ENCODE data around the gene HMOX1. TPM values are rescaled to one million over a fixed set of nuclear protein-coding genes. Genes with fewer than 3 reads are reported as not detected.
"Not testable (repeated sequence)": the region's sequence is repeated elsewhere in the genome, so short reads cannot be mapped to it uniquely, and the experiment has no call there.

HMOX1 gene
- total RNA-seq, 2 experiments from 2014 or later: 5.2 to 7.3 TPM

DNA sequence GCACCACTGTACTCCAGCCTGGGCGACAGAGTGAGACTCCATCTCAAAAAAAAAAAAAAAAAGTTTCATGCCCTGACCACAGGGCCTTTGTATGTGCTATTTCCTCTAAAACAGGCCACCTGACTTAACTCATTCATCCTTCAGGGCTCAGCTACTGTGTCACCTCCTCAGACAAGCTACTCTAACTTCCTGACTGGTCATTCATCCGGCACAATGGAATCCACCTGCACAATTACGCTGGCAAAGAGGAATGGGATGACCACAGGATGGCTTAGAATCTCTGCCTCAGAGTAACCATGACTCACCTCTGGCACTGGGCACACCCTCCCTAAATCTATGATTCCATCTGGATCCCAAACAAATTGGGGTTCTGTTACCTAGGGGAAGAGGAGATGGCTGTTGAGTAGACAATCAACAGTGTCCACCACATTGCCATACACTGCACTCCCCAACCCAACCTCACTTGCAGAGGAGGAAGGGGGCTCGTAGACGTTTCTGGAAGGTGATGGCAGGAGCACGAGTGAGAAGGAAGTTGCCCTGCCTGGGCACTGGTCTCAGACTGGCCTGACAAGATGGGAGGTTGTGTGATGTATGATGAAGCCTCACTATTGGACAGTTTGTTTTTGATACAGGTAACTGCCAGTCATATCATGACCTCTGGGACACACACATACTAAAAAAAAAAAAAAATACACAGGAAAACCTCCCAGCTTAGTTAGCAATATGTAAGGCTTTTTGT lies 22.8 kb upstream of the HMOX1 start:
- H3K4me3 Mint-ChIP-seq: no peak overlapping the region
- H3K36me3 Mint-ChIP-seq: no peaks in the 10 kb centered on the region
- DNase-seq (no peak), ATAC-seq (ENCODE audit: low read depth) (no peak)
- H3K4me1 Mint-ChIP-seq: peaks cover 4% of the 10 kb centered on the region
- peaks cover 11% of the 10 kb centered on the region for H3K27me3 Mint-ChIP-seq
- H3K27ac Mint-ChIP-seq: no peak overlapping the region
- POLR2A ChIA-PET: no interaction called here
- no peaks in the 10 kb centered on the region for H3K9me3 Mint-ChIP-seq

DNA sequence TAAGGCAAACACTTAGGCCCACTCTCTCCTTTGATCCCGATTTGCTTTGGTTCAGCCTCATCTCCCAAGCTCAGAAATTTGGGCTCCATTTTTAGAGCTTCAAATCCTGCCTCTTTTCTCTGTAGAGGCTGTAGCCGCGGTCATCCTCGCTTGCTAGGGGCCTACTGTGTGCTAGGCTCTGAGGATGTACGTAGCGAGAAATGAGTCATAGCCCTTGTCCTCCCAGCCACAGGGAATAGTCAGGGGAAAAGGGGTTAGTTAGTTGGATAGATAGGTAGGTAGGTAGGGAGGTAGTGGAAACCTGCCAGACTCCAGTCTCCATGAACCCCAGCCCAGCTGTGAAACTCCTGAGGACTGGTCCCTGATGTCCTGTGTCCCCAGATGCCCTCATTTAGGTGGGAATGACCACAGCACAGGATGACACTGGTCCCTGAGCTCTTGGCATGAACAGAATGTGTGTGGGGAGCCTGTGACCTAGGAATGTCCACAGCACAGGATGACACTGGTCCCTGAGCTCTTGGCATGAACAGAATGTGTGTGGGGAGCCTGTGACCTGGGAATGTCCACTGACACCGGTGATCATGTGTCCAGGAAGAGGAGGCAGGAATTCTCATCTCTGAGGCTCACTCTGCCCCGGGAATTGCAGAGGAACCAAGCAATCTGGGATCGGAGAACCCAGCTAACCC lies 21.4 kb upstream of the HMOX1 start:
- Mint-ChIP-seq H3K4me1 (peaks cover 2% of the 10 kb centered on the region), H3K36me3 (no peaks in the 10 kb centered on the region), H3K27ac (no peak overlapping the region), H3K27me3 (peaks cover 11% of the 10 kb centered on the region), H3K4me3 (no peak overlapping the region), H3K9me3 (no peaks in the 10 kb centered on the region)
- DNase-seq (no peak), ATAC-seq (ENCODE audit: low read depth) (no peak)
- POLR2A ChIA-PET: interaction anchor here (0.6 kb wide), 1 partner anchor 29 kb away, joined by 3 read pairs; no protein-coding TSS in a partner anchor

DNA sequence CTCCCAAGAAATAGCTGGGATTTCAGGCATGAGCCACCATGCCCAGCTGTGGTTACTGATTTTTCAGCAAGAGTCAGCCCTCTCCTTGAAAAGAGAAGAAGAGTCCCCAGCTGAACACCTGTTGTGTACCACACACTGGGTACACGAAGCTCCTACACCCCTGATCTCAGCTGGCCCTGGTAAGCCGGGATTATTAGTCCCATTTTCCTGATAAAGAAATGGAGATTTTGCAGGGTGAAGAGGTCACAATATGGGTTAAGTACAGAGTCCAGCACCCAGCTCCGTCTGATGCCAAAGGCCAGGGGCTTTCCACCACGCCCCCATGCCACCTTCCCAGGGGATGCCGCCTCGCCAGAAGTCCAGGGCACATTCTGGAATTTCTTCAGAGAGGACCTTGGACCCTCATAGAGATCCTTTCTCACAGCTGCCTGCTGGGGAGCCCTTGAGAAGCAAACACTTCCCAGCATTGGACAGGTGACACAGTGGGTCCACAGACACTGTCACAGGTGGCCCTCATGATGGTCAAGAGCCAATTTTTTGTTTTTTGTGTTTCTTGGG lies 19.8 kb upstream of the HMOX1 start:
- H3K27me3 Mint-ChIP-seq: peaks cover 15% of the 10 kb centered on the region
- DNase-seq: no peak
- ATAC-seq (ENCODE audit: low read depth): no peak
- H3K36me3 Mint-ChIP-seq: no peaks in the 10 kb centered on the region
- H3K27ac Mint-ChIP-seq: no peak overlapping the region
- H3K9me3 Mint-ChIP-seq: no peaks in the 10 kb centered on the region
- no peak overlapping the region for H3K4me3 Mint-ChIP-seq
- POLR2A ChIA-PET: no interaction called here
- H3K4me1 Mint-ChIP-seq: peaks cover 2% of the 10 kb centered on the region

DNA sequence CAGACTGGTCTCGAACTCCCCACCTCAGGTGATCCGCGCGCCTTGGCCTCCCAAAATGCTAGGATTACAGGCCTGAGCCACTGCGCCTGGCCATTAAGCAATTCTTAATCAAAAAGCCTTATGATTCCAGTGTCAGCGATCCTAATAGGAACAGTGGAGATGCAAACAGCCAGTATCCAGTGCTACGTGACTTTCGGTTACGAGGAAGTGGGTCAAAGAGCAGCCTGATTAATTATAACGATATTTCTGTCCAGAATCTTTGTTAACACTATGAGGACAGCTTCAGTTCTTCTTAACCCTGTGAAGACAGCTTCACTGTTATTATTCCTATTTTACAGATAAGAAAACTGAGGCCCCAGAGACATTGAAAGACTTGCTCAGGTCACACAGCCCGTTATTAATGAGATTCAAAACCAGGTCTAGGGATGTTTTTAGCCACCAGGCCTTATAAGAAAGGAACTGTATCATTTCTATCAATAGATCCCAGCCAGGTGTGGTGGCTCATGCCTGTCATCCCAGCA lies 17.3 kb upstream of the HMOX1 start:
- Mint-ChIP-seq H3K9me3 (no peaks in the 10 kb centered on the region), H3K27me3 (peaks cover 15% of the 10 kb centered on the region), H3K27ac (no peak overlapping the region), H3K4me1 (peaks cover 1% of the 10 kb centered on the region), H3K36me3 (no peaks in the 10 kb centered on the region), H3K4me3 (no peak overlapping the region)
- POLR2A ChIA-PET: no interaction called here
- DNase-seq (no peak), ATAC-seq (ENCODE audit: low read depth) (no peak)

DNA sequence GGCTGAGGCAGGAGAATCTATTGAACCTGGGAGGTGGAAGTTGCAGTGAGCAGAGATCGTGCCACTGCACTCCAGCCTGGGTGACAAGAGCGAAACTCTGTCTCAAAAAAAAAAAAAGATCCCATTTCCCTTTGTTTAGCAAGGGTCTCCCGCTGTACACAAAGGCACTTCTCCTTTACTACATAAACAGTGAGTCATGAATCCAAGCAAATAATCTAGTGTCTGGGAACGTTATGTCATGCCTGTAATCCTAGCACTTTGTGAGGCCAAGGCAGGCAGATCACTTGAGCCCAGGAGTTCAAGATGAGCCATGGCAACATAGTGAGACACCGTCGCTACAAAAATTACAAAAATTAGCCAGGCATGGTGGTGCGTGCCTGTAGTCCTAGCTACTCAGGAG lies 16.7 kb upstream of the HMOX1 start:
- peaks cover 18% of the 10 kb centered on the region for H3K27me3 Mint-ChIP-seq
- H3K4me1 Mint-ChIP-seq, POLR2A ChIA-PET: not testable (repeated sequence)

DNA sequence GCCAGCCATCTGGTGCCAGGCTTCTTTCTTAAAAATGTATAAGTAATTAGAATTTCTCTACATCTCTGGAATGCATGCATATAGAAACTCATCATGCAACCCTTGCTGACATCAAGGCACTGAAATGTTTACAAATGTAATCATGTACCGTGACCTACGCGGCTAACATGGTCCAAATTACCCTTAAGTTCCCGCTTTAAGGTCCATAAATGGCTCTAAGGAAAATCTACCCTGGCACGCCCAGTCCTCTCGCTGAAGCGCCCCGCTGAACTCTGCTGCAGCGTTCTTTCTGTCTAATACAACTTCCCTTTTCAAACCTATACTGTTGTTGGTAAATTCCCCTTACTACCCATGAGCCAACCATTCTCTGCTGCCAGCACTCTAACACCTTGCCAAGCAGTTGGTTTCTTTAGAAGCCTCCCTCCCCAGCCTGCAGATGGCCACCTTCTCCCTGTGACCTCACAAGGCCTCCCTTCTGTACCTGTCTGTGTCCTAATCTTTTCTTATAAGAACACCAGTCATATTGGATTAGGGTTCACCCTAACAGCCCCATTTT lies 13.5 kb upstream of the HMOX1 start:
- Mint-ChIP-seq H3K27ac (no peak overlapping the region), H3K36me3 (no peaks in the 10 kb centered on the region), H3K9me3 (no peaks in the 10 kb centered on the region), H3K27me3 (peaks cover 33% of the 10 kb centered on the region), H3K4me1 (peaks cover 5% of the 10 kb centered on the region), H3K4me3 (no peak overlapping the region)
- POLR2A ChIA-PET: no interaction called here
- no peak for ATAC-seq (ENCODE audit: low read depth)
- DNase-seq: no peak

More for the DNA sequence above, 16.7 kb upstream of the HMOX1 start:
- not testable (repeated sequence) for DNase-seq; H3K4me3 Mint-ChIP-seq; H3K36me3 Mint-ChIP-seq; H3K9me3 Mint-ChIP-seq; ATAC-seq (ENCODE audit: low read depth); H3K27ac Mint-ChIP-seq

DNA sequence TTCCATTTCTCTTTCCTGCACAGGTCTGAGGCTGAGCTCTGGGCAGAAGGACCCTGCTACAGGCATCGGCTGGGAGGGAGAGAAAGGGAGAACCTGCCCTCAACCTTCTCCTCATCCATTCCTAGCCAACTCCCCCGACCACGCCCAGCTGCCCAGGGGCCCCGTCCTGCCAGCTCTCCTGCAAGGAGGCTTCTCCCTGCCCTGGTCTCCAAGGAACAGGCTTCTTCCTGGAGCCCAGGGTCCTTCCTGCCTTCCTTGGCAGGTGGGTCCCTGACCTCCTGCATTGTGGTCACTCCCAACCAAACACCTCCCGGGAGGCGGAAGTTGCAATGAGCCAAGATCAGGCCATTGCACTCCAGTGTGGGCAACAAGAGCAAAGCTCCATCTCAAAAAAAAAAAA lies 12.5 kb upstream of the HMOX1 start:
- no peak overlapping the region for H3K4me3 Mint-ChIP-seq
- no peak overlapping the region for H3K27ac Mint-ChIP-seq
- POLR2A ChIA-PET: interaction anchor here (0.6 kb wide), 2 partner anchors 31 to 94 kb away, joined by 3 read pairs; no protein-coding TSS in a partner anchor
- H3K4me1 Mint-ChIP-seq: peaks cover 5% of the 10 kb centered on the region
- no peaks in the 10 kb centered on the region for H3K36me3 Mint-ChIP-seq
- ATAC-seq (ENCODE audit: low read depth): no peak
- no peaks in the 10 kb centered on the region for H3K9me3 Mint-ChIP-seq
- DNase-seq: no peak
- H3K27me3 Mint-ChIP-seq: peaks cover 33% of the 10 kb centered on the region

DNA sequence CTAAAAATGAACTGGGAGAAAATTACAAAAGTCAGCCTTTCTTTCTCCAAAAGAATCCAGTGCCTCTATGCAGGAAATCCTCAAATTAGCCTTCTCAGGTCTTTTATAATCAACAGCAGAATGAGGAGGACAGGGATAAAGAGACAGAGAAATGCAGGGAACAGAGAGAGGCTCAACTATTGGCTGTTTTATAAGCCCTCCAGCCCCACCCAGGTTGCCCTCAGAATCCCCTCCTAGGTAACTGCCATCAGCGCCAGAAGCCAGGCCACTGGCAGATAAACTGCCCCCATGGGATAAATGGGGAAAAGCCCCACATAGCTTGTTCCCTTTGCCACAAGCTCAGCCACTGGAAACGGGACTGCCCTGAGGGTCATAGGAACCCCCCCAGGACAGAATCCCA lies 10.9 kb upstream of the HMOX1 start:
- Mint-ChIP-seq H3K4me1 (peaks cover 5% of the 10 kb centered on the region), H3K27ac (no peak overlapping the region), H3K27me3 (peaks cover 33% of the 10 kb centered on the region), H3K36me3 (no peaks in the 10 kb centered on the region), H3K9me3 (no peaks in the 10 kb centered on the region), H3K4me3 (no peak overlapping the region)
- POLR2A ChIA-PET: no interaction called here
- ATAC-seq (ENCODE audit: low read depth): no peak
- no peak for DNase-seq

DNA sequence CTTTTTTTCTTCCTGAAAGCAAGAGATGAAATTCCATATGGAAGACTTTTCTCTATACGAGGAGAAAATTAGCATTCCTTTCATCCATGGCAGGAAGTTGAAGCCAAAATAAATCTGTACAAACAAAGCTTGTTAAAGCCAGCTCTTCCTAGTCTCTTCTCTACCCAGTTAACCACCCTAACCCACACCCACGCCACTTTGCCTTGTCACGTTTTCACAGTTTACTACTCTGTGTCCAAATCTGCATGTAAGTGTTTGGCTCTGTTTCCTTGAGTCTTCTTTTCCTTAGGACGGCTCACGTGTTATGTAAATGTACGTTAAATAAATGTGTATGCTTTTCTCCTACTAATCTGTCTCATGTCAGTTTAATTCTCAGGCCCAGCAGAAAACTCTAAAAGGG lies 7.1 kb upstream of the HMOX1 start:
- H3K36me3 Mint-ChIP-seq: no peaks in the 10 kb centered on the region
- H3K27ac Mint-ChIP-seq: no peak overlapping the region
- H3K9me3 Mint-ChIP-seq: no peaks in the 10 kb centered on the region
- POLR2A ChIA-PET: interaction anchor here (0.7 kb wide), 1 partner anchor 698 kb away, joined by 4 read pairs; no protein-coding TSS in a partner anchor
- peaks cover 22% of the 10 kb centered on the region for H3K27me3 Mint-ChIP-seq
- H3K4me3 Mint-ChIP-seq: no peak overlapping the region
- peaks cover 14% of the 10 kb centered on the region for H3K4me1 Mint-ChIP-seq
- DNase-seq: no peak
- ATAC-seq (ENCODE audit: low read depth): no peak

DNA sequence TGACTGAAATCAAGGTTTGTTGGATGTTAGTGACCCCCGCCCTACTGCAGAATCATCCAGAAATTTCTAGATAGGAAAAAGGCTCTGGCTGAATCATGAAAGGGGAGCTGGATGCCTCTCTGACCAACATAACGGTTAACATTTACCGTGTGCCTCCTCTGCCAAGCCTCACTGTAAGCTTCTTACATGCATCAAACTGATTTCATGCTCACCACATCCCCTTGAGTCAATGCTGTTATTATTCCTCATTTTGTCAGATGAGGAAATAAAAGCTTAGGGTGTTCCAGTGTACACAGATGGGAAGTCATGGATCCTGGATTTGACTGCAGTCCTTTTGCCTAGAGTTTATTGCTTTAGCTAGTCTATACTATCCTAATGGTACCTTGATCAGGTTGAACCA lies 5.9 kb upstream of the HMOX1 start:
- Mint-ChIP-seq H3K27me3 (peaks cover 24% of the 10 kb centered on the region), H3K36me3 (no peaks in the 10 kb centered on the region), H3K9me3 (no peaks in the 10 kb centered on the region), H3K27ac (no peak overlapping the region), H3K4me1 (peaks cover 14% of the 10 kb centered on the region), H3K4me3 (no peak overlapping the region)
- no peak for DNase-seq
- ATAC-seq (ENCODE audit: low read depth): no peak
- POLR2A ChIA-PET: interaction anchor here (1.1 kb wide), 1 partner anchor 66 kb away, joined by 3 read pairs; no protein-coding TSS in a partner anchor

DNA sequence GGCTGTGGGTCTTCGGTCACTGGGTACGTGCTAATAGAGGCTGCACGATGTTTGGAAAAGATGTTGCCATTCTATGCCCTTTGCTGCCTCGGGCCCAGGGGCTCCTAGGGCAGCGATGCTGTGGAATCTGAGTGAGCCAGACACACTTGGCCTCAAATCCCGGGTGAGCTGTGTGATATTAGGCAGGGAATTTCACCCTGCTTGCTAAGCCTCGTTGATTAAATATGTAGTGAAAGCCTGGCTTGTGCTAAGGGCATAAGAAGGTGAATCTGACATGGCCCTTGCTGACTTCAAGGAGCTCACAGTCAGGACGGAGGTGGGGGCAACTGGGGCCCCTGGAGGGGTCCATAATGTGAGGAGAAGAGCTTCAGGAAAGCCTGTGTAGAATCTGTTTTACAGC lies 5.4 kb upstream of the HMOX1 start:
- POLR2A ChIA-PET: interaction anchor here (0.9 to 1.1 kb wide), 2 partner anchors 24 to 65 kb away, joined by 3 to 5 read pairs; no protein-coding TSS in a partner anchor
- Mint-ChIP-seq H3K9me3 (no peaks in the 10 kb centered on the region), H3K4me3 (no peak overlapping the region), H3K4me1 (peaks cover 17% of the 10 kb centered on the region), H3K27ac (no peak overlapping the region), H3K36me3 (no peaks in the 10 kb centered on the region), H3K27me3 (peaks cover 26% of the 10 kb centered on the region)
- ATAC-seq (ENCODE audit: low read depth): no peak
- no peak for DNase-seq

DNA sequence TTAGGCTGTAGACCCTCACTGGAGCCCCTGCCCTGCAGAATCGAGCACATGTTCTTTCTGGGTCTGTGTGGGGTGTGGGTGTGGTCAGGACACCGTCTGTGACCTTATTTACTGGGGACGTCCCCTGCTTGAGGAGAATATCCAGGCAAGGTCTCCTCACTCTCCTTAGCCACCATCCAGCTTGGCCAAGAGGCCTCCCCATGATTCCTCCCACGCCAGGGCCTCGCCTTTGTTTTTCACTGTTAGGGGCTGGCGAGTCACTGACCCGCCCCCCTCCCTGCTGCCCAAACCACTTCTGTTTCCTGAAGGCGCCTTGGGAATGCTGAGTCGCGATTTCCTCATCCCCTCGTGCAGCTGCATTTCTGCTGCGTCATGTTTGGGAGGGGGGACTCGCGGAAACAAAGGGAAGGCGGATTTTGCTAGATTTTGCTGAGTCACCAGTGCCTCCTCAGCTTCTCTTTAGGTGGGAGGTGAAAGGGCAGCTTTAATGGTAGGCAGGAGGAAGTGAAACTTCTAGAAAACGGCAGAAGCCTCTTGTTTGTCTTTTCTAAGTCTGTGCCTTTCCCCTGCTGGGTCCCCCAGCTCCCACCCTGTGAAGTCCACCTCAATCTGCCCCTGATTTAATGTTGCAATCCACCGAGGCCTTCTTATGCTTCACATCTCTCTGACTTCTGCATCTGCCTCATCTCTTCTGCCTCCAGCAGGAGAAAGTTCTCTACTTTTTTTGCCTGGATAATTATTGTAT lies 4.0 kb upstream of the HMOX1 start:
- Mint-ChIP-seq H3K9me3 (no peaks in the 10 kb centered on the region), H3K27me3 (peaks cover 32% of the 10 kb centered on the region), H3K36me3 (no peaks in the 10 kb centered on the region), H3K27ac (peak overlapping the region; percentile 37), H3K4me3 (peak overlapping the region; percentile 28), H3K4me1 (peaks cover 17% of the 10 kb centered on the region)
- POLR2A ChIA-PET: interaction anchor here (0.6 to 0.7 kb wide), 2 partner anchors 112 to 271 kb away, joined by 3 read pairs; partner anchors contain the start of gene APOL6
- no peak for ATAC-seq (ENCODE audit: low read depth)
- no peak for DNase-seq

DNA sequence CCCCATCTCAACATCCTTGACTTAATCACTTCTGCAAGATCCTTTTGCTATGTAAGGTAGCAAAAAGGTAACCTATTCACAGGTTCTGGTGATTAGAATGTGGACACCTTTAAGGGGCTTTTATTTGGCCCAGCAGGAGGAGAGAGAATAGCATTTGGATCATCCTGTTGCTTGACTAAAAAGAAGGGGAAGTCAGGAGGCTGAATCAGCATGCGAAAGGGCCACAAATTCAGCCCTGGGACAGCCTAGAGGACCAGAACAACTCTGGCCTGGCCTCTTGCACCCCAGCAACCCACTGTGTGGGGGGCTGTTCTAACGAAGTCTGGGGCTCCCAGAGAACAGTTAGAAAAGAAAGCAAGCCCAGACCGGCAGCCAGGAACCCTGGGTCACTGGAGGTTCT lies 3.2 kb upstream of the HMOX1 start:
- ATAC-seq (ENCODE audit: low read depth): no peak
- H3K36me3 Mint-ChIP-seq: no peaks in the 10 kb centered on the region

More for the DNA sequence above, 3.2 kb upstream of the HMOX1 start:
- peaks cover 14% of the 10 kb centered on the region for H3K4me1 Mint-ChIP-seq
- peak overlapping the region; percentile 37 for H3K27ac Mint-ChIP-seq
- H3K27me3 Mint-ChIP-seq: peaks cover 34% of the 10 kb centered on the region
- no peak for DNase-seq
- no peak overlapping the region for H3K4me3 Mint-ChIP-seq
- no peaks in the 10 kb centered on the region for H3K9me3 Mint-ChIP-seq
- POLR2A ChIA-PET: no interaction called here

Data from activated naive CD8-positive, alpha-beta T cell treated with anti-CD3 and anti-CD28 coated beads, Interleukin-2, amount 10 ng/mL, durations not matched to agents 7 days and 5 days (primary cell).